T-helper 9 cell (primary cell): ENCODE measurements around the gene KIRREL2.
"Not testable (repeated sequence)": the region's sequence is repeated elsewhere in the genome, so short reads cannot be mapped to it uniquely, and the experiment has no call there.

Source experiments
- DNase-seq: peaks from one replicate; pipeline ENCODE4 v3.0.0-alpha.2; 2020

Gene KIRREL2

DNA sequence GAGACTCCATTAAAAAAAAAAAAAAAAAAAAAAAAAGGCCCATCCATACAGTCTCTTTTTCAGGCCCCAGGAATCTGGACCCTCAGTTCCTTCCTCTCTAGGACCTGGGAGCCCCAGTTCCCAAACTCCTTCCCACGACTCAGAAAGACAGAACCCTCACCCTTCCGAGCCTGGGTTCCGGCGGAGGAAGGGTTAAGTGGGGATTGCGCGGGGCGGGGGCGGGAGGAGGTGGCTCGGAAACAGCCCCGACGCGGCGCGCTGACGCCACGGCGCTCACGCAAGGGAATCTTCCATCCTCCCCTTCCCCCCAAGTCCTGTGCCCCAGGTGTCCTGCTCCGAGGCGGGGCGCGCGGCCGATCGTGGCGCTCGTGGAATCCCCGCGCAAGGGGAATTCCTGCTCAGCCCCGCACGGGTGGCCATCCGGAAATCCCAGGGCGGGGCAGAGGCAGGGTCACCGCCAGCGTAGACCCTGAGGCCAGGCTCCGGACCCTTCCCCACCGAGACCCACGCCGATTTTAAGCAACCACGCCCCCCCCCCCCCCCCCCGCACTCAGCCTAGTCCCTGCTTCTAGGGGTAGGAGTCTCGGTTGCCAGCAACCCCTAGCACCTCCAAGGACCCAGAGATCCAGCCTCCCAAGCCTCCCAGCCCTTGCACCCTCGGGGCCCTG is 43.0 kb downstream of the KIRREL2 start:
- peak; percentile 83 for DNase-seq

DNA sequence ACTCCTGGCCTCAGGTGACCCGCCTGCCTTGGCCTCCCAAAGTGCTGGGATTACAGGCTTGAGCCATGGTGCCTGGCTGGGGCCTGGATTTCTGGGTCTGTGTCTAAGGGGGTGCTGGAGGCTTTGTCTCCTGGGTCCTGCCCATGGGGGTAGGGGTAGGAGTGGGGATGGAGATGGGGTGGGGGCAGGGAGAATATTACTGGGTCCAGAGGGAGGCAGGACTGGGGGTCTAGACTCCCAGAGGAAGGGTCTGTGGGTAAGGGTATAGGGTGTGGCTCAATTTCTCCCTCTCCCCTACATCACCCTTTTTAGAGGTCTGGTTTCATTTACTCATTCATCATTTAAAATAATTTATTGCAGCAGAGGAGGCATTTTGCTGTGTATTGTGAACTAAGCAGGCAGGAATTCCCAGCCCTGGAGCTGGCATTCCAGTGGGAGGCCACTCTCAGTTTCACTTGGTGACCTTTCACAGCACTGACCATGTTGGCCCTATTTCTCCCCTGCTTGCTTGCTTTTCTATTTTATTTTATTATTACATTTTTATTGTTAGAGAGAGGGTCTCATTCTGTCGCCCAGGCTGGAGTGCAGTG is 44.4 kb downstream of the KIRREL2 start:
- no peak for DNase-seq

DNA sequence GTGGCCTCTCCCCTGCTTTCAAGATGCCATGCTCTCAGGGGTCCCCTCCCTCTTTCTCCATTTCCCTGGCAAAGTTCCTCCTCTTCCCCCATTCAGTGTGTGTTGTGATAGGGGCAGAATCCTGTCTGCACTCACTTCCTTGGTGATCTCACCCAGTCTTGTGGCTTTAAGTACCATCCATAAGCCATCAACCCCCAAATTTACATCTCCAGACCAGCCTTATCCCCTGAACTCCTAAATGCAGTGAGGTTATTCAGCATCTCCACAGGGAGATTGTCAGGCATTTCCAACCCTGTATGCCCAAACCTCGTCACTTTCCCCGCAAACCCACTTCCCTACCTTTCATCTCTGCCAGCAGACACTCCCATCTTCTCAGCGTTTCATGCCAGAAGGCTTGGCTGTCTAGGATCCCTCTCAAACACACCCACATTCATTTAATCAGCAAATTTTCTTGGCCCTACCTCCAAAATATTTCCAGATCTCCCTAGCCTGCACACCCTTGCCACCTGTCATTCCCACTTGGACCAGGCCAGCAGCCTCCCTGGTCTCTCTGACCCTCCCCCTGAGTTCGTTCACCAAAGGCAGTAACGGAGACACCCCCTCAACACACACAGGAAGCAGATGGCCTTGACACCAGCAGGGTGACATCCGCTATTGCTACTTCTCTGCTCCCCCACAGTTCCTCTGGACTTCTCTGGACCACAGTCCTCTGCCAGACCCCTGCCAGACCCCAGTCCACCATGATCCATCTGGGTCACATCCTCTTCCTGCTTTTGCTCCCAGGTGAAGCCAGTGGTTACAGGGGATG is 45.3 kb downstream of the KIRREL2 start, which contains the start of gene HCST:
TSS of gene HCST (plus strand) at position 676 of the 808 bp plus-strand sequence. CDS start at position 741, 65 bp downstream.
- DNase-seq = peak; percentile 46

- DNase-seq = no peak
These were observed 46.3 kb downstream of the KIRREL2 start for GRCh38 chr19:35902870-35903475.

GRCh38 chr19:35903550-35904179 is 47.0 kb downstream of the KIRREL2 start:
- DNase-seq = peak; percentile 79

DNA sequence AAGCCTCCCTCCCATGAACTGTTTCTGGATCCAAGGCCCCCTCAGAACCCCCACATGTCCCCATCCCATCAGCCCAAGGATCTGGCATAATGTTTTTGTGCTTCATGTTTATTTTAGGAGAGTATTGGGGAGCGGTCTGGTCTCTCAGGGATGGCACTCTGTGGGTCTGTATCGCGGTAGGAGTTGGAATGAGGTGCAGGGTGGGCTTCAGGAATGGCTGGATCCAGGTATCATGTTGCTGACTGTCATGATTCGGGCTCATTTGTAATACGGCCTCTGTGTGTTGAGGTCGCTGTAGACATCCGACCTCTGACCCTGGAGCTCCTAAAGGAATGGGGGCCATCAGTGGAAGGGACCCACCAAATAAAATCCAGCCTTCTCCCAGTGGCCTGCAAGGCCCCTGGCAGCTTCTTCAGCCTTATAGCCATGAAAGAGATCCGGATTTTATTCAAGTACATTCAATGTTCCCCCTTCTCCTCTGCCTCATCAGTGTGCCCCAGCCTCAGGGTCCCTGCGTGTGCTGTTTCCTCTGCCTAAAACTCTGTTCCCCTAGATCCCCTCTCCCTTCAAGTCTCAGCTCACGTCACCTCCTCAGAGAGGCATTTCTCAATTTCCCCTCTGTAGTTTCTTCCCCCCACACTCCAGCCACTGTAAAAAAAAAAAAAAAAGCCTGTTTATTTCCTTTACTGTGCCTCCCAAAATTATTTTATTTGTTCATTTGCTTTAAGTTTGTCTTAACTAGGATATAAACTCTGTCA is 47.8 kb downstream of the KIRREL2 start:
- no peak for DNase-seq

- DNase-seq = no peak
These were observed 48.5 kb downstream of the KIRREL2 start for GRCh38 chr19:35905178-35905727.

DNA sequence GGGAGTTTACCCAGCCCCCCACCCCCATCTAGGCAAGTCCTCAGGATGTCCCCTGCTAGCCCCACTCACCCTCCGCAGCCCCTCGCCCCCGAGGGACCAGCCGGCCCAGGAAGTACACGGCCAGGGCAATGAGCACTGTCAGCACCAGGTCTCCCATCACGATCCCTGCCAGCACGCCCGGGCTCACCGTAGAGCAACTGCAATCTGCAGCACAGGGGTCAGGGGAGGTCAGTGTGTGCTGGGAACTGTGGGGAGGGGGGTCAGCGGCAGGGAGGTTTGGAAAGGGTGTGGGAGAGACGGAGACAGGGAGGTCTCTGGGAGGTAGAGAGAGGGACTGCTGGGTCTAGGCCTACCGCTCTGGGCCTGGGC is 50.6 kb downstream of the KIRREL2 start:
- no peak for DNase-seq

- DNase-seq = no peak
These were observed 51.3 kb downstream of the KIRREL2 start, which contains the start of gene TYROBP for GRCh38 chr19:35908010-35908441. Gene TYROBP, minus strand, starts transcription at chr19:35908295. Its CDS starts 67 bp downstream, at chr19:35908228.

- no peak for DNase-seq
These were observed 52.4 kb downstream of the KIRREL2 start for GRCh38 chr19:35908973-35909683.

GRCh38 chr19:35909684-35910035 is 52.9 kb downstream of the KIRREL2 start:
- no peak for DNase-seq

- DNase-seq = not testable (repeated sequence)
These were observed 53.6 kb downstream of the KIRREL2 start for GRCh38 chr19:35910355-35910754.

DNA sequence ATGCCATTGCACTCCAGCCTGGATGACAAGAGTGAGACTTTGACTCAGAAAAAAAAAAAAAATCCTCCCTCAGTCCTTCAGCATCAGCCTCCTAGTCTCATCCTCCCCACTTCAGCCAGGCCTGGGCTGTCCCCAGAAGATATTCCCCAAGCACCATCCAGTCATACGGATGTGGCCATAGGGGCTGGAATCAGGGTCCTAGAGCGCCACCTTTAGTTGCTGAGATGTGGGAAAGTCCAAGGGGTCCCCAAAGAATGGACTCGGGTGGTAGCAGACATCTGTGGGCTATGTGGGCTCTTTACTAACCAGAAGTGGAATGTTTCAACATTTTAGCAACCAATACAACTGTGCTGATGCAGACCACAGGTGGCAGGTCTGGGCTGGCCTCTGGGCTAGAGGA is 54.5 kb downstream of the KIRREL2 start:
- DNase-seq = no peak

GRCh38 chr19:35911790-35912189 is 55.1 kb downstream of the KIRREL2 start:
- DNase-seq = no peak

DNA sequence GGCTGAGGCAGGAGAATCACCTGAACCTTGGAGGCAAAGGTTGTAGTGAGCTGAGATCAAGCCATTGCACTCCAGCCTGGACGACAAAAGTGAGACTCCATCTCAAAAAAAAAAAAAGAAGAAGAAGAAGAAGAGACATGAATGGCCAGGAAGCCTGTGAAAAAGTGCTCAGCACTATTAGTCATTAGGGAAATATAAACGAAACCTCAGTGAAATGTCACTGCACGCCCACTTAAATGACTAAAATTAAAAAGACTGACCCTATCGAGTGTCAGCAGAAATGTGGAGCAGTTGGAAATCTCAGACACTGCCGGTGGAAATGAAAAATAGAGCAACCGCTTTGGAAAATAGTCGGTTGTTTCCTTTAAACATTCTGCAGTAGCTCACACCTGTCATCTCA is 56.9 kb downstream of the KIRREL2 start:
- DNase-seq = no peak

GRCh38 chr19:35915443-35915842 is 58.7 kb downstream of the KIRREL2 start:
- no peak for DNase-seq
